Measurements from ENCODE around the gene TRIM39.

- TF ChIP-seq U2AF2 (IDR thresholded peaks at IDR 0.05; ENCODE audit: low read depth, low read length), result no peak
- TF ChIP-seq JDP2 (CRISPR knock-in tag; IDR thresholded peaks at IDR 0.05; ENCODE audit: borderline replicate concordance), result no peak
- no peak for TF ChIP-seq GLMP (CRISPR knock-in tag; IDR thresholded peaks at IDR 0.05; ENCODE audit: borderline replicate concordance)
Measured at GRCh38 chr6:30349421-30350177, 22.9 kb downstream of the TRIM39 start.
